ENCODE data around the gene CLEC2A. TPM values are rescaled to one million over a fixed set of nuclear protein-coding genes. Genes with fewer than 3 reads are reported as not detected.
A peak's percentile ranks its signal among the peaks of the same experiment; 100 is the strongest.

CLEC2A gene
- total and polyA plus RNA-seq, 11 donors, result not detected

GRCh38 chr12:9951026-9951675 is 19.0 kb upstream of the CLEC2A start:
- intact Hi-C loops (cut with DNase I), result no loop called here
- Histone ChIP-seq H3K4me1 (peaks cover 0 to 33% (median 0%) of the 10 kb centered on the region in 12 donors), H3K27ac (peak overlapping the region in 1 of 12 donors; percentile 44), H3K27me3 (peaks cover 0 to 3% (median 0%) of the 10 kb centered on the region in 9 donors), H3K9me3 (no peaks in the 10 kb centered on the region), H3K36me3 (no peaks in the 10 kb centered on the region), H3K4me3 (no peak overlapping the region)
- ATAC-seq, result no peak
- 73 to 83% (median 82%) methylated on average over 5 of the region's 5 CpGs for WGBS, 4 donors
- DNase-seq, result no peak
- TF ChIP-seq POLR2A (IDR thresholded peaks at IDR 0.05), result no peak
- TF ChIP-seq CTCF (IDR thresholded peaks at IDR 0.05), result no peak

GRCh38 chr12:9948606-9949296 is 16.6 kb upstream of the CLEC2A start:
- intact Hi-C loops (cut with DNase I), result no loop called here
- Histone ChIP-seq H3K27me3 (peaks cover 0 to 3% (median 0%) of the 10 kb centered on the region in 9 donors), H3K9me3 (no peaks in the 10 kb centered on the region), H3K4me1 (peaks cover 0 to 44% (median 0%) of the 10 kb centered on the region in 12 donors), H3K4me3 (no peak overlapping the region), H3K27ac (peak overlapping the region in 1 of 12 donors; percentile 80), H3K36me3 (no peaks in the 10 kb centered on the region)
- TF ChIP-seq CTCF (IDR thresholded peaks at IDR 0.05) (no peak), POLR2A (IDR thresholded peaks at IDR 0.05) (no peak)
- DNase-seq (no peak), ATAC-seq (no peak)
- 71 to 78% (median 76%) methylated on average over 3 of the region's 3 CpGs for WGBS, 4 donors

GRCh38 chr12:9947674-9948073 is 15.5 kb upstream of the CLEC2A start:
- Histone ChIP-seq H3K27me3 (peaks cover 0 to 3% (median 0%) of the 10 kb centered on the region in 9 donors), H3K9me3 (no peaks in the 10 kb centered on the region), H3K4me1 (peaks cover 0 to 44% (median 0%) of the 10 kb centered on the region in 12 donors), H3K36me3 (no peaks in the 10 kb centered on the region), H3K4me3 (no peak overlapping the region), H3K27ac (peak overlapping the region in 1 of 12 donors; percentile 80)
- DNase-seq (no peak), ATAC-seq (no peak)
- 71 to 83% (median 74%) methylated on average over 3 of the region's 3 CpGs for WGBS, 4 donors
- intact Hi-C loops (cut with DNase I), result no loop called here
- TF ChIP-seq POLR2A (IDR thresholded peaks at IDR 0.05) (no peak), CTCF (IDR thresholded peaks at IDR 0.05) (no peak)

GRCh38 chr12:9944391-9944790 is 12.2 kb upstream of the CLEC2A start:
- peaks cover 0 to 25% (median 0%) of the 10 kb centered on the region in 12 donors for H3K4me1 ChIP-seq
- TF ChIP-seq CTCF (IDR thresholded peaks at IDR 0.05) (no peak), POLR2A (IDR thresholded peaks at IDR 0.05) (no peak)
- DNase-seq, result no peak
- H3K4me3 ChIP-seq, result no peak overlapping the region
- 67 to 74% (median 68%) methylated on average over 2 of the region's 2 CpGs for WGBS, 4 donors
- peaks cover 0 to 14% (median 0%) of the 10 kb centered on the region in 9 donors for H3K27me3 ChIP-seq
- no peaks in the 10 kb centered on the region for H3K9me3 ChIP-seq
- H3K36me3 ChIP-seq, result no peaks in the 10 kb centered on the region
- no peak for ATAC-seq
- intact Hi-C loops (cut with DNase I), result no loop called here
- H3K27ac ChIP-seq, result peak overlapping the region in 1 of 12 donors; percentile 49

All from heart left ventricle (tissue), 16 donors.